ENCODE measurements around the gene PARVG.

- TF ChIP-seq EZH2phosphoT487 (conservative IDR thresholded peaks at IDR 0.05; ENCODE audit: low read length) (no peak), CTCF (IDR thresholded peaks at IDR 0.05; ENCODE audit: insufficient read depth, low read length, poor library complexity, severe bottlenecking) (no peak)
These were observed 62.4 kb downstream of the PARVG start for GRCh38 chr22:44242946-44243724.

All from SU-DHL-6 (cell line).